HCT116 (cell line): Measurements from ENCODE around the gene ASB3.

Source experiments
- CBX3 ChIP-seq: IDR thresholded peaks from 2 replicates; pipeline ENCODE4 v1.6.1; 2012; ENCODE audit warnings: low read depth
- EGR1 ChIP-seq: IDR thresholded peaks from 2 replicates; pipeline ENCODE4 v1.6.1; 2012; ENCODE audit warnings: low read depth
- EZH2 ChIP-seq: fragments of 200-600 bp; sonication (generic); IDR thresholded peaks from 2 replicates; pipeline ENCODE4 v1.6.1; 2017; ENCODE audit warnings: antibody characterized with exemption, mixed run types
- EZH2phosphoT487 ChIP-seq: fragments of 200-600 bp; IDR thresholded peaks from 2 replicates; pipeline ENCODE4 v1.6.1; 2018; ENCODE audit warnings: antibody characterized with exemption, borderline replicate concordance
- FOSL1 ChIP-seq: IDR thresholded peaks from 2 replicates; pipeline ENCODE4 v1.6.1; 2012; ENCODE audit warnings: low read depth
- JUND ChIP-seq: IDR thresholded peaks from 2 replicates; pipeline ENCODE4 v1.6.1; 2012
- POLR2A ChIP-seq: IDR thresholded peaks from 2 replicates; pipeline ENCODE4 v1.7.0; 2011; ENCODE audit warnings: borderline replicate concordance; ENCODE audit not compliant: insufficient read depth, insufficient read length; ENCODE audit errors: extremely low read depth
- POLR2AphosphoS5 ChIP-seq: IDR thresholded peaks from 2 replicates; pipeline ENCODE4 v1.6.1; 2011; ENCODE audit warnings: mild to moderate bottlenecking, low read depth, low read length, moderate library complexity
- RAD21 ChIP-seq: IDR thresholded peaks from 2 replicates; pipeline ENCODE4 v1.6.1; 2012; ENCODE audit warnings: low read depth, mild to moderate bottlenecking
- YY1 ChIP-seq: IDR thresholded peaks from 2 replicates; pipeline ENCODE4 v1.6.1; 2011; ENCODE audit warnings: low read length, low read depth, moderate library complexity, mild to moderate bottlenecking; ENCODE audit not compliant: insufficient replicate concordance; ENCODE audit errors: extremely low read depth
- TF ChIP-seq, protein P1 (sequence below), 3 experiments: fragments of 200-600 bp in 1 of 3; sonication (generic) in 1 of 3; IDR thresholded peaks in 2 of 3; conservative IDR thresholded peaks in 1 of 3; 2 replicates each; pipeline ENCODE4 v1.5.1; 2012 to 2017; ENCODE audit warnings: low read depth in 2 of 3, low read length in 2 of 3, antibody characterized with exemption in 1 of 3, borderline replicate concordance in 1 of 3, control low read depth in 1 of 3, mild to moderate bottlenecking in 1 of 3, mixed read lengths in 1 of 3, mixed run types in 1 of 3, moderate library complexity in 1 of 3; ENCODE audit not compliant: insufficient read depth in 1 of 3
- TF ChIP-seq, protein P2 (sequence below): IDR thresholded peaks from 2 replicates; pipeline ENCODE4 v1.6.1; 2012
- TF ChIP-seq, protein P3 (sequence below): IDR thresholded peaks from 2 replicates; pipeline ENCODE4 v1.6.1; 2012; ENCODE audit warnings: low read depth

DNA sequence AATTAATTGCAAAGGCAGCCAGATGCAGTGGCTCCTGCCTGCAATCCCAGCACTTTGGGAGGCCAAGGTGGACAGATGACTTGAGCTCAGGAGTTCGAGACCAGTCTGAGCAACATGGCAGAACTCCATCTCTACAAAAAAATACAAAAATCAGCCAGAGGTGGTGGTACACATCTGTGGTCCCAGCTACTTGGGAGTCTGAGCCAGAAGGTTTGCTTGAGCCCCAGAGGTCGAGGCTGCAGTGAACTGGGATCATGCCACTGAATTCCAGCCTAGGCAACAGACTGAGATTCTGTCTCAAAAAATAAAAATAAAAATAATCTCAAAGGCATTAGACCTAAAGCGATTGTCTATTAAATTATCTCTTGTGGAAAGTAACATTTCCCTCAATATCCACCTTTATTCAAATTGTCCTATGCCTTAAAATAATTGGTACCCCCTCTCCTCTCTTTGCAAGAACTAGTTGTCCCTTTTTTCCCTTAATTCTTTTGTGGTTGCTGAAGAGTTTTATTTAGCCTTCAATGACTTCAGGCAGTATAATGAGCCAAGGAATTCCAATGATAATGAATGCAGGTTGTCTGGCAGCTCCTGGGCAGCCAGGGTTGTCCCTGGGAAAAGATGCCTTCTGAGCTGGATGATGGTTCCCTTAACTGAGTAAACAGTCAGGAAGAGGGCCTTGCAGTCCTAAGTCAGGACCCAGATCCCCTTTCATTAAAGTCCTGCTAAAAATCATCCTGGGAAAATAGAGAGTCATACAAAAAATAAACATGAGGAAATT, 40.8 kb upstream of the ASB3 start:
- TF ChIP-seq, protein P1, sequence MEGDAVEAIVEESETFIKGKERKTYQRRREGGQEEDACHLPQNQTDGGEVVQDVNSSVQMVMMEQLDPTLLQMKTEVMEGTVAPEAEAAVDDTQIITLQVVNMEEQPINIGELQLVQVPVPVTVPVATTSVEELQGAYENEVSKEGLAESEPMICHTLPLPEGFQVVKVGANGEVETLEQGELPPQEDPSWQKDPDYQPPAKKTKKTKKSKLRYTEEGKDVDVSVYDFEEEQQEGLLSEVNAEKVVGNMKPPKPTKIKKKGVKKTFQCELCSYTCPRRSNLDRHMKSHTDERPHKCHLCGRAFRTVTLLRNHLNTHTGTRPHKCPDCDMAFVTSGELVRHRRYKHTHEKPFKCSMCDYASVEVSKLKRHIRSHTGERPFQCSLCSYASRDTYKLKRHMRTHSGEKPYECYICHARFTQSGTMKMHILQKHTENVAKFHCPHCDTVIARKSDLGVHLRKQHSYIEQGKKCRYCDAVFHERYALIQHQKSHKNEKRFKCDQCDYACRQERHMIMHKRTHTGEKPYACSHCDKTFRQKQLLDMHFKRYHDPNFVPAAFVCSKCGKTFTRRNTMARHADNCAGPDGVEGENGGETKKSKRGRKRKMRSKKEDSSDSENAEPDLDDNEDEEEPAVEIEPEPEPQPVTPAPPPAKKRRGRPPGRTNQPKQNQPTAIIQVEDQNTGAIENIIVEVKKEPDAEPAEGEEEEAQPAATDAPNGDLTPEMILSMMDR (IDR thresholded peaks at IDR 0.05 in 2 of 3, conservative IDR thresholded peaks at IDR 0.05 in 1 of 3; ENCODE audit: borderline replicate concordance in 1 of 3, insufficient read depth in 1 of 3, low read depth in 2 of 3, low read length in 2 of 3) = no peak
- no peak for TF ChIP-seq EZH2
- no peak for TF ChIP-seq YY1
- TF ChIP-seq POLR2AphosphoS5 = no peak
- TF ChIP-seq POLR2A = no peak
- no peak for TF ChIP-seq RAD21
- TF ChIP-seq EGR1 = no peak
- no peak for TF ChIP-seq CBX3
- TF ChIP-seq EZH2phosphoT487 = no peak
- TF ChIP-seq, protein P2, sequence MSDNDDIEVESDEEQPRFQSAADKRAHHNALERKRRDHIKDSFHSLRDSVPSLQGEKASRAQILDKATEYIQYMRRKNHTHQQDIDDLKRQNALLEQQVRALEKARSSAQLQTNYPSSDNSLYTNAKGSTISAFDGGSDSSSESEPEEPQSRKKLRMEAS = no peak
- TF ChIP-seq JUND = no peak
- no peak for TF ChIP-seq FOSL1
- TF ChIP-seq, protein P3, sequence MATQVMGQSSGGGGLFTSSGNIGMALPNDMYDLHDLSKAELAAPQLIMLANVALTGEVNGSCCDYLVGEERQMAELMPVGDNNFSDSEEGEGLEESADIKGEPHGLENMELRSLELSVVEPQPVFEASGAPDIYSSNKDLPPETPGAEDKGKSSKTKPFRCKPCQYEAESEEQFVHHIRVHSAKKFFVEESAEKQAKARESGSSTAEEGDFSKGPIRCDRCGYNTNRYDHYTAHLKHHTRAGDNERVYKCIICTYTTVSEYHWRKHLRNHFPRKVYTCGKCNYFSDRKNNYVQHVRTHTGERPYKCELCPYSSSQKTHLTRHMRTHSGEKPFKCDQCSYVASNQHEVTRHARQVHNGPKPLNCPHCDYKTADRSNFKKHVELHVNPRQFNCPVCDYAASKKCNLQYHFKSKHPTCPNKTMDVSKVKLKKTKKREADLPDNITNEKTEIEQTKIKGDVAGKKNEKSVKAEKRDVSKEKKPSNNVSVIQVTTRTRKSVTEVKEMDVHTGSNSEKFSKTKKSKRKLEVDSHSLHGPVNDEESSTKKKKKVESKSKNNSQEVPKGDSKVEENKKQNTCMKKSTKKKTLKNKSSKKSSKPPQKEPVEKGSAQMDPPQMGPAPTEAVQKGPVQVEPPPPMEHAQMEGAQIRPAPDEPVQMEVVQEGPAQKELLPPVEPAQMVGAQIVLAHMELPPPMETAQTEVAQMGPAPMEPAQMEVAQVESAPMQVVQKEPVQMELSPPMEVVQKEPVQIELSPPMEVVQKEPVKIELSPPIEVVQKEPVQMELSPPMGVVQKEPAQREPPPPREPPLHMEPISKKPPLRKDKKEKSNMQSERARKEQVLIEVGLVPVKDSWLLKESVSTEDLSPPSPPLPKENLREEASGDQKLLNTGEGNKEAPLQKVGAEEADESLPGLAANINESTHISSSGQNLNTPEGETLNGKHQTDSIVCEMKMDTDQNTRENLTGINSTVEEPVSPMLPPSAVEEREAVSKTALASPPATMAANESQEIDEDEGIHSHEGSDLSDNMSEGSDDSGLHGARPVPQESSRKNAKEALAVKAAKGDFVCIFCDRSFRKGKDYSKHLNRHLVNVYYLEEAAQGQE = no peak
